Muscle of back (tissue), 13 donors: ENCODE data around the gene ANKRD28. TPM values are rescaled to one million over a fixed set of nuclear protein-coding genes. Genes with fewer than 3 reads are reported as not detected.
"Not testable (repeated sequence)": the region's sequence is repeated elsewhere in the genome, so short reads cannot be mapped to it uniquely, and the experiment has no call there.

Source experiments
- DNase-seq, 3 donors: peaks; one replicate each; pipeline versions ENCODE4 v3.0.0 to v3.0.0-alpha.2; 2013
- long read RNA-seq, 9 donors: transcript quantifications; one replicate each; lab custom pipeline, GENCODE V29; 2026
- polyA plus RNA-seq, 10 donors: library from polyadenylated mRNA; unstranded; fragments of 120-200 nt; gene quantifications; one replicate each; pipeline ENCODE4 v1.2.1, GENCODE V29; 2013; ENCODE audit not compliant: insufficient read length in 10 of 10

Gene ANKRD28
- polyA plus RNA-seq: 10 to 100 TPM; 16.7 to 38.9 (median 27.5) TPM
- long read RNA-seq, donor 1: 0 reads
- long read RNA-seq, donor 2, full-length matches to known transcripts: 1 of 1 reads
- long read RNA-seq, donor 2, partial matches to known transcripts: 0 of 1 reads
- long read RNA-seq, donor 2, other reads (novel, unspliced or antisense): 0 of 1 reads
- long read RNA-seq, donor 3: 0 reads
- long read RNA-seq, donor 4, full-length matches to known transcripts: 2 of 2 reads
- long read RNA-seq, donor 4, partial matches to known transcripts: 0 of 2 reads
- long read RNA-seq, donor 4, other reads (novel, unspliced or antisense): 0 of 2 reads
- long read RNA-seq, donor 5: 0 reads
- long read RNA-seq, donor 6, full-length matches to known transcripts: 1 of 1 reads
- long read RNA-seq, donor 6, partial matches to known transcripts: 0 of 1 reads
- long read RNA-seq, donor 6, other reads (novel, unspliced or antisense): 0 of 1 reads
- long read RNA-seq, donor 7: 0 reads
- long read RNA-seq, donor 8: 0 reads
- long read RNA-seq, donor 9: 0 reads

DNA sequence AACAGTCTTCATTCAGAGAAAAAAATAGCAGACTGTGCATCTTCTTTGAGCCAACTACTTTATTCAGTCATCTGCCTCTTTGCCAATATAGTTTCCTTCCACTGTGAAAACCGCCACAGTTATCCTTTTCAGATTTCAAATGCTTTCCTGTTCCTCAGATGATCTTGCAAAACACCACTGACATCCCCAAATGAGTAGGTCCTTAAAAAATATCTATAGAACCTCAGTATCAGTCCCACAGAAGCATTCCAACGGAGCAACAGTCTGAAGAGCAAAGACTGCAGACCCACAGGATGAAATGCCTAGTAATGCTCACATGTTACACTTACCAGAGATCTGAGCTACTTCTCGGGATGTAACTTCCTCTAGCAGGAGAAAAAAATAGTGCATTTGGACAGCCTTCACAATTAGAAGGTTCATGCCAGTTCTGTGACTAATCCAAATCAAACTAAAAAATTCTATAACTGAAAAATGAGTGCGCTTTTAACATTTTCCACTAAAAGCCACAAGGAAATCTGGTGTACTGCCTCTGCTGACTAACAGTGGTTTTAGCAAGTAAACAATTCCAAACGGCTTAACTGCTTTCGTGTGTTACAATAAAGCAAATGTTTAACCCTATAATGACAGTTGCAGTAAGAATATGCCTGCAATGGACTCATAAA lies at the start of gene ANKRD28:
TSS of gene ANKRD28 (minus strand) at position 338 of the 662 bp plus-strand sequence. CDS start 1,458 bp downstream, outside the sequence.
- DNase-seq: peak; percentile 75 to 95 (median 92)

DNA sequence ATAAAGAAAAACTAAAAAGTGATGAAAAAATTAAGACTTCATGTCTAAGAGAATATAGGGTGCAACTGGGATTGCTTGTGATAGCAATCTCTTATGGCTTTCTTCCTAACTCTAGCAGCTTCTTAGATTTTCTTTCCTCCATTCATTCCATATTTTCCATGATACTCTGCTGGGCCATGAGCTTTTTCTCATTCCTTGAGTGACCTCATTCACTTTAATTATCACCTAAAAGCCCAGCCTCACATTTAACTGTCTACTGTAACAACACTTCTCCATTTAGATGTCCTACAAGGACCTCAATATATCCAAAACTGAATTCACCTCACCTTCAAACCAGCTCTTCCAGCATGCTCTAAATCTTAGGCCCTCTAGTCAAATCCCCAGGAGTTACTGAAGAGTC lies 49.5 kb upstream of the ANKRD28 start:
- no peak for DNase-seq

DNA sequence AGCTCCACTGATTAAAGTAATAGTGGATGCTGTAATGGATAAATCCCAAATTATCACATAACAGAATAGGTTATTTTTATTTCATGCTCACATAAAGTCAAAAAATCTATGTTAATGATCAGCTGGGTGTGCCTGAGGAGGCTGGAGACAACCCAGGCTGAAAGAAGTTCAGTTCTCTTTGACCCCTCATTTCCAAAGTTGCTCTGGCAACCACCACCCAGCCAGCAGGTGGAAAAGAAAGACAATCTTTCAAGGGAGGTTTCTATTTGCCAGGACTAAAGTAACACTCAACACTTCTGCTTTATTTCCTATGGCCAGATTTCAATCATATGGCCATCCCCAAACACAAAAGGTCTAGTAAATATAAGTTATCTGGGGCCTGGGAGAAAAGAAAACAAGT lies 48.8 kb upstream of the ANKRD28 start:
- no peak for DNase-seq

DNA sequence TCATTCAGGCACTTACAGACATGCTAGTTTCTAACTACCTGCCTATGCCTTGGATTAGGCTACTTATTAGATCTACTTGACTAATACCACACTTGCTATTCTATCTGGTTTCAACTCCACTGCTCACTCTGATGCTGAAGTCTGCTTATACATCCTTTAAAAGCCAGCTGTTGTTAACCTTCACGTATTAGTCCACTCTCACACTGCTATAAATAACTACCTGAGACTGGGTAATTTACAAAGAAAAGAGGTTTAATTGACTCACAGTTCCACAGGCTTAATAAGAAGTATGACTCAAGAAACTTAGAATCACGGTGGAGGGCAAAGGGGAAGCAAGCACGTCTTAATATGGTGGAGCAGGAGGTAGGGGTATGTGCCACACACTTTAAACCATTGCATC lies 47.7 kb upstream of the ANKRD28 start:
- DNase-seq: no peak

DNA sequence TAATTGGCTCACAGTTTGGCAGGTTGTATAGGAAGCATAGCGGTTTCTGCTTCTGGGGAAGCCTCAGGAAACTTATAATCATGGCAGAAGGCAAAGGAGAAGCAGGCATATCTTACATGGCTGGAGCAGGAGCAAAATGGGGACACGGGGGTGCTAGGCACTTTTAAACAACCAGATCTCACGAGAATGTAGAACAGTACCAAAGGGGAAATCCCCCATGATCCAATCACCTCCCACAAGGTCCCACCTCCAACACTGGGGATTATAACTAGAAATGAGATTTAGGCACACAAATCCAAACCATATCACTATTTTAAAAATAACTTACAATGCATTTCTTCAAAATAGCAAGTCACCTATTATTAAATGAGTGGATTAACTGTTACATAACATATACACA lies 47.1 kb upstream of the ANKRD28 start:
- DNase-seq: no peak

DNA sequence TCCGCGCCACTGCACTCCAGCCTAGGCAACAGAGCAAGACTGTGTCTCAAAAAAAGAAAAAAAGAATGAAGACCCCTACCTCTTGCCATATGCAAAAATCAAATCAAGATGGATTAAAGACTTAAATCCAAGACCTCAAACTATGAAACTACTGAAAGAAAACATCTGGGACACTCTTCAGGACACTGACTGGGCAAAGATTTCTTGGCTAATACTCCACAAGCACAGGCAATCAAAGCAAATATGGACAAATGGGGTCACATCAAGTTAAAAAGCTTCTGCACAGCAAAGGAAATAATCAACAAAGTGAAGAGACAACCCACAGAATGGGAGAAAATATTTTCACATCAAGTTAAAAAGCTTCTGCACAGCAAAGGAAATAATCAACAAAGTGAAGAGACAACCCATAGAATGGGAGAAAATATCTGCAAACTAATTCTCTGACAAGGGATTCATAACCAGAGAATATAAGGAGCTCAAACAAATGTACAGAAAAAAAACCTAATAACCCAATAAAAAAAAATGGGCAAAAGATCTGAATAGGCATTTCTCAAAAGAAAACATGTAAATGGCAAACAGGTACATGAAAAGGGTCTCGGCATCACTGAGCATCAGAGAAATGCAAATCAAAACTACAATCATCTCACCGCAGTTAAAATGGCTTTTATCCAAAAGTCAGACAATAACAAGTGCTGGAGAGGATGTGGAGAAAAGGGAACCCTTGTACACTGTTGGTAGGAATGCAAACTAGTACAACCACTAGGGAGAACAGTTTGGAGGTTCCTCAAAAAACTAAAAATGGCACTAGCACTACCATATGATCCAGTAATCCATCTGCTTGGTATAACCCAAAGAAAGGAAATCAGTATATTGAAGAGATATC lies 43.6 kb upstream of the ANKRD28 start:
- DNase-seq: not testable (repeated sequence)

- no peak for DNase-seq
Observed at GRCh38 chr3:15839568-15839967, 41.8 kb upstream of the ANKRD28 start.

- DNase-seq: no peak
Observed at GRCh38 chr3:15831927-15832326, 34.1 kb upstream of the ANKRD28 start.

DNA sequence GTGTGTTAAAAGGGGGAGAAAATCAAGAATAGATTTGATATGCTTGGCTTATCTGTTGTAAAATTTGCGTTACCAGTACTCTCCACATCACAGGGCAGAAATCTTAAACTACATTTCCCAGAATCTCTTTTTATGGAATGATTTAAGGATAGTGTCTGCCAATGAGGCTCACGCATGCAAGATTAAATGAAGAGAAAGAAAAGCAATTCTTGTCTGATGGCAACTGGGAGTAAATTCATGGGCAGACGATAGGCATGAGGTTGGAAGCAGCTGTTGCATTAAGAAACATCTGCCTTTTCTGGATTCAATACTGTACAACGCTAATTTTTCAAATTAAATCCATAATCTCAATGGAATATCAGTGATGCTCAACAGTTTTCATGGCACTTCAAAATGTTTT lies 27.2 kb upstream of the ANKRD28 start:
- peak in 1 of 3 donors; percentile 14 for DNase-seq

DNA sequence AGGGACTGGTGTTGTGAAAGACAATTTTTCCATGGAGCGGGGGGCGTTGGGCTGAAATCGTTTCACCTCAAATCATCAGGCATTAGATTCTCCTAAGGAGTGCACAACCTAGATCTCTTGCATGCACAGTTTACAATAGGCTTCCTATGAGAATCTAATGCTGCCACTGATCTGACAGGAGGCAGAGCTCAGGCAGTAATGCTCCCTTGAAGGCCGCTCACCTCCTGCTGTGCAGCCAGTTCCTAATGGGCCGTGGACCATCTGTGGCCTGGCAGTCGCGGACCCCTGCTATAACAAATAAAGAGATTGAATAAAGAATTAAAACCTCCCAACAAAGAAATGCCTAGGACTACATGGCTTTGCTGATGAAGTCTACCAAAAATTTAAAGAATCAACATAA lies 25.3 kb upstream of the ANKRD28 start:
- no peak for DNase-seq

DNA sequence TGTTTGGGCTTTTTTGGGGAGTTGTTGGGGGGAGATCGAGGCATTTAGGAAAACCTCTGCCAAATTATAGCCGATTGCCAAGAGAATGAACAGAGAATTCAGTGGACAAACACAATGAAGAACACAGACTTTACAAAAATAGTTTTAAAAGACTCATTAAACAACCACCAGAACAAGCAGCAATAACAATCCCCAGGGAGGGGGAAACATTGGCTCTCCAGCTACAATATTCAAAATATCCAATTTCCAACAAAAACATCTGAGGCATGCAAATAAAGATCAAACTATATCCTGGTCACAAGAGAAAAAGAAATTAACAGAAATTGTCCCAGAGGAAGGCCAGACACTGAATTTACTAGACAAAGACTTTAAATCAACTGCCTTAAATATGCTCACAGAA lies 24.5 kb upstream of the ANKRD28 start:
- no peak for DNase-seq

DNA sequence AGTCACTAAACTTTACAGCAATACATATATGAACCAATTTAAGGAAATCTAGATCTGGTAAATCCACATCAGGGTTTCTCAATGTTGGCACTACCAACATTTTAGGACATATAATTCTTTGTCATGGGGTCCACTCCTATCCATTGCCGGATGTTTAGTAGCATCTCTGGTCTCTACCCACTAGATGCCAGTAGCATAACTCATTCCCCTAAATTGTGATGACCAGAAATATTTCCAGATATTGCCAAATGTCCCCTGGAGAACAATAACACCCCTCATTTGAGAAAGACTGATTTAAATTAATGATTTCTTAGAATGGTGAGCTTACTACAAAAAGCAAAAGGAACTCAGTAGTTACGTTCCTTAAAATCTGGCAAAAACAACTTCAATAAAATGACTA lies 23.1 kb upstream of the ANKRD28 start:
- no peak for DNase-seq

- DNase-seq: no peak
Observed at GRCh38 chr3:15819576-15819975, 21.8 kb upstream of the ANKRD28 start.

- DNase-seq: no peak
Observed at GRCh38 chr3:15819043-15819442, 21.3 kb upstream of the ANKRD28 start.

DNA sequence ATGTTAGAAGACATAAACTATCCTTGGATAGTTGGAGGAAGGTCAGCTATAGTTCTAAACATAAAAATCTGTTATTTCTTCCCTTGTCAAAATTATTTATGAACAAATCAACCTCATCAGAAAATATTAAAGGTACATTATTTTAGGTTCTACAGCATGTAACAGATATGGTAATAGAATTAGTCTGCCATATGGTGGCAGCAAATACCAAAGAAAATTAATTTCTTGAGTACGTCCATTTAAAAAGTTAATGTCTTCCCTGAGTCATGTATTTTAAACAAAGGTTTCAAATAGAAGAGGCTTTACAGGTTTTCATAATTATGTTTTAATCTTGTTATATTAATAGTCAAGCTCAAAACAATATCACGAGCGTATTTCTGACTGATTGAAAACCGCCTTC lies 17.9 kb upstream of the ANKRD28 start:
- peak in 2 of 3 donors; percentile 51 to 75 for DNase-seq

GRCh38 chr3:15813079-15813478 lies 15.3 kb upstream of the ANKRD28 start:
- DNase-seq: not testable (repeated sequence)

DNA sequence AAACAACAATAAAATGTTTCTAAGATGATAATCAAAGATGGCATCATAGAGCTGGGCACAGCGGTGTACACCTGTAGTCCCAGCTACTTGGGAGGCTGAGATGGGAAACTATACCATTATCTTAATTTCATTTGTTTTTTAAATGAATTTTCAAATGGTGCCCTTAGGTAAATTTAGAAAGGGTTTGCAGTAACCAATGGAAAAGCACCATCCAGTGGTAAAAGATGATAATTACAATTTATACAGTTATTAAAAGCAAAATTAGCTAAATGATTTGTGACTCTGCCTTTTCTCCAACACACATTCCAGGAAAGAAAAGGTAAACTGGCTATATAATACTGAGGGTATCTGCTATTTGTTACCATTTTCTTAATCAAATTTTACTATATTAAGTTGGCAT lies 14.4 kb upstream of the ANKRD28 start:
- DNase-seq: peak in 2 of 3 donors; percentile 23 to 53

GRCh38 chr3:15810702-15811101 lies 12.9 kb upstream of the ANKRD28 start:
- no peak for DNase-seq

DNA sequence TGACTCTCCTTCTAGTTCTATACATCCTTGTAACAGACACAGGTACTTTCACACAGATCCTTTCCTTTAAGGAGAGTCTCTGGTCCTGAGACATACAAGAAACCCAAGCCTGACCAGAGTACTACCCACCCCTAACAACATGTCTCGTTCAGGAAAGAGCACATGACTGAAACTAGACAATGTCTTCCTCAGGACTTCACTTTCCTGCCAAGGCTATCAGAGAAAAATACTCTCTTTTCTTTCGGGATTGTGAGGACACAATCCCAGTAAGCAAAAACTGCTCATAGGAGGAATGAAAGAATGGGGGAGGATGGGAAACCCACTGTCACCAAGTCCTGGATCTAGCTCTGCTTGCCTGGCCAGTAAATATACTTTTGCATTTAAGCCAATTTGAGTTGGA lies 11.5 kb upstream of the ANKRD28 start:
- no peak for DNase-seq

DNA sequence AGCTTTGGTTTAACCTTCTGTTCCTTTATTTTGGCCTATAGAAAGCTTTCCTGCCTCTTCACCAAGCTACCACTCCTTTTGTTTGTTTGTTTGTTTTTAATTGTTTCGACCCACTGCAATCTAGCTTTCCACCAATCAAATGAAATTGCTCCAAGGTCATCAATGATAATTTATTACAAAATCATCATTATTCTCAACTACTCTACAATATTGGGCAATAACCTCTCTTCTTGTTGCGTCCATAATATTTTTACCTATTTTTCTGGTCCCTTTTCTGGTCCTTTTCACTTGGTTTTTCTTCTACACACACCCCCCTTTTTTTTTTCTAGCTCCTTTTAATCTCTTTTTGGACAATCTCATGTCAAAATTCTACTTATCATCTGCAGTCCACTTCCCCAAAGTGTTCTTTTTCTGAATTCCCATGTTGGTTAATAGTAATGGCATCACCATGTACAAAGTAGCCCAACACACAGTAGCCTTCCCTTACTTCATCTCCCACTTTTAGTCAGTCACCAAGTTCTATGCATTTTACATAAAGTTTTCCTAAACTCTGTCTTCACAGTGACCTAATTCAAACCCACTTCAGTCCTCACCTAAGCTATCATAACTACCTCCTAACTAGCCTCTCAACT lies 11.0 kb upstream of the ANKRD28 start:
- no peak for DNase-seq

GRCh38 chr3:15805756-15806266 lies 8.0 kb upstream of the ANKRD28 start:
- peak; percentile 58 to 79 (median 66) for DNase-seq
